GM12892 (cell line): Measurements from ENCODE around the gene CORO2B.
"Not testable (repeated sequence)": the region's sequence is repeated elsewhere in the genome, so short reads cannot be mapped to it uniquely, and the experiment has no call there.

Experiments used
- POLR2A ChIP-seq: IDR thresholded peaks from 2 replicates; pipeline ENCODE4 v1.6.1; 2011; ENCODE audit warnings: low read depth, low read length, control low read depth
- POLR2AphosphoS5 ChIP-seq: IDR thresholded peaks from 2 replicates; pipeline ENCODE4 v1.6.1; 2011; ENCODE audit warnings: low read depth, low read length, control low read depth
- TAF1 ChIP-seq: IDR thresholded peaks from 2 replicates; pipeline ENCODE4 v1.6.1; 2011; ENCODE audit warnings: low read depth, mild to moderate bottlenecking, control low read depth, low read length, borderline replicate concordance

DNA sequence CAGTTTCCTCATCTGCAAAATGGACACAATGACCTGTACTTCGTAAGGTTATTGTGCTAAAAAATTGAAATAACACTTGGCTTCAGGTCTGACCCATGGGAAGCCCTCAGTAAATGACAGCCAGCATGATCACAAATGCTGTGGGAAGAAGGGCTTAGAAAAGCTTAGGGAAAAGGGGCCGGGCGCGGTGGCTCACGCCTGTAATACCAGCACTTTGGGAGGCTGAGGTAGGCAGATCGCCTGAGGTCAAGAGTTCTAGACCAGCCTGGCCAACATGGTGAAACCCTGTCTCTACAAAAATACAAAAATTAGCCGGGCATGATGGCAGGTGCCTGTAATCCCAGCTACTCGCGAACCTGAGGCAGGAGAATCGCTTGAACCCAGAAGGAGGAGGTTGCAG lies 102.0 kb downstream of the CORO2B start:
- not testable (repeated sequence) for TF ChIP-seq POLR2A, POLR2AphosphoS5, TAF1
